ENCODE results near the gene TMEM120B. TPM values are rescaled to one million over a fixed set of nuclear protein-coding genes. Genes with fewer than 3 reads are reported as not detected.

Gene TMEM120B
- total RNA-seq, 1 donor from 2014 or later, result 18.4 TPM

DNA sequence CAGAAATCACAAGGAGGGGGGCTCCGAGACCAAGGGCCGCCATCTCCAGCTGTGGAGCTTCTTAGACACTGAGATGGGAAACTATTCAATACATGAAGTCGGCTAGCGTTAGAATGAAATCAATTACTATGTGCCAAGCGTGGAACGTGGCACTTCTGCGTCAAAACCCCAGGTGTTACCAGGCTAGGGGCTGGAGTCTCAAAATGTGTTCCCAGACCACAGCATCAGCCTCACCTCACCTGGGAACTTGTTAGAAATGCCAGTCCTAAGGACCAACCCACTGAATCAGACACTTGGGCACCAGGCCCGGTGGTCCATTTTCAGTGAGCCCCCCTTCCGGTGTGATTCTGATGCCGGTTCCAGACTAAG is 86.2 kb downstream of the TMEM120B start:
- Mint-ChIP-seq H3K4me1 (peaks cover 41% of the 10 kb centered on the region), H3K27ac (peak overlapping the region; percentile 88), H3K36me3 (ENCODE audit: low read depth) (peaks cover 44% of the 10 kb centered on the region), H3K27me3 (no peaks in the 10 kb centered on the region), H3K4me3 (peak overlapping the region; percentile 88), H3K9me3 (no peaks in the 10 kb centered on the region)
- intact Hi-C loops (cut with micrococcal nuclease), result loop anchor here (10.0 kb wide), 1 partner anchor 1264 kb away; the partner anchor contains the start of gene RNF10
- DNase-seq, result peak; percentile 63

DNA sequence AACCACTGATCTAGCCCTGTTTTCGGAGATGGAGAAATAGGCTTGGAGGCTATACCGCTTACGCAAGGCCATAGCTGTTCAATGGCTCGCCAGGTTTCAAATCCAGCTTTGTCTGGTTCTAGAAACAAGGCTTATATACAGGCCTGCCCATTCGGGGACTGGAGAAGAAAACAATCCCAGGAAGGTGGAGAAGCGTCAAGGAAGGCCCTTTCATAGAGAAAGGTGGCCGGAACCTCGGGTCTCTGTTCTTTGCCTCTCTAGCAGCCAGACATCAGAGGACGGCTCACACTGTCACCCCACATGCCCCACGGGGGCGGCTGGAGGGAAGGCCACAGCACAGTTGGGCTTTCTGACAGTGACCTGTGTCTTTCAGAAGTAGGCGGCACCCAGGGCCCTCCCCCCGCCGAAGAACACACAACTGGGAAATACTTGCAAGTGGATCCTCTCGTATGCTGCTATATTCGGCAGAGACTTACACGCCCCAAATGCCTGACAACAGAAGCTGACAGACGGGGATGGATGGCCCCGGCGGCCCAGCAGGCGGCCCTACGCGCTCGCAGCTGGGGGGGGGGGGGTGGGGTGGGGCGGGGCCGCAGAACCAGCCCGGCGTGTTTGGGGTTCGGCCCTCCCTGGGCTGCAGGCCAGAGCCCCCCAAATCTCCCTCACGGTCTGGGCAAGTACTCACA is 86.7 kb downstream of the TMEM120B start:
- intact Hi-C loops (cut with micrococcal nuclease), result loop anchor here (10.0 kb wide), 1 partner anchor 1264 kb away; the partner anchor contains the start of gene RNF10
- Mint-ChIP-seq H3K9me3 (no peaks in the 10 kb centered on the region), H3K27me3 (no peaks in the 10 kb centered on the region), H3K4me1 (peaks cover 40% of the 10 kb centered on the region), H3K27ac (peak overlapping the region; percentile 88), H3K36me3 (ENCODE audit: low read depth) (peaks cover 44% of the 10 kb centered on the region), H3K4me3 (peak overlapping the region; percentile 88)
- DNase-seq, result peak; percentile 87

DNA sequence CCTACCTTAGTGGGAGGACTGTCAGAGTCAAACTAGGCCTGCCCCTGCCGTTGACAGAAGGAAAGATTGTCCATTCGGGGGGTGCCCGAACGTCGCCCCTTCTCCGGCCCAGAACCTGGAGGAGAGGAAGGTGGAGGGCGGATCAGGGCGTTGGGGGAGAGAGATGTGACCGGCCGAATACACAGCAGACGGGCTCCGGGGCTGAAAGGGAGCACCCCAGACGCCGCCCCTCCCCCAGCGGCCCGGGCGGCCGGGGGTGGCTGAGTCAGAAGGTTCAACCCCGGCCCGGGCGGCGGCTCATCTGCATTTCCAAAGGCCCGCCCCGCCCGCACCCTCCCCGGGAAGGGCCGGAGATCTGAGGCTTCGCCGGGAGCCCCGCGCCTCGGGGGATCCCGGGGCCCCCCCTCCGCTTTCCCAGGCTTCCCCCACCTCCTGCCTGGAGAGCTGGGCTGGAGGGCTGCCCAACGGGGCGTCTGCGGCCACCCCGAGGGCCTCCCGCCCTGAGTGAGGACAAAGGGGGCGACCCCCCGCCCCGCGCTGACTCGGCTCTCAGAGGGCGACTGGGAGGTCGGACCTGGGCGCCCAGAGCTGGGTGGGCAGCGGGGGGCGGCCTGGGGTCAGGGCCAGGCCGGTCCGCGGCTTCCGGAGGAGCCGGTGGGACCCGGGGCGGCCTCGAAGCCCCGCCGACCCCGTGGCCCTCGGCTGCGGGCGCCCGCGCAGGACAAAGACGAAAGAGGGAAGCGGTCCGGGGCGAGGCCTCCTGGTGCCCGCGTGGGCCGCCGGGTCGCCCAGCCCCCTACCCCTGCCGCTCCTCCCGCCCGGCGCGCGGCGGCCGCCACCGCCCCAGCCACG is 87.5 kb downstream of the TMEM120B start:
- H3K27me3 Mint-ChIP-seq, result no peaks in the 10 kb centered on the region
- DNase-seq, result peak; percentile 94
- H3K27ac Mint-ChIP-seq, result peak overlapping the region; percentile 88
- no peaks in the 10 kb centered on the region for H3K9me3 Mint-ChIP-seq
- peak overlapping the region; percentile 88 for H3K4me3 Mint-ChIP-seq
- intact Hi-C loops (cut with micrococcal nuclease), result loop anchor here (1.0 to 10.0 kb wide), 4 partner anchors 12 to 1265 kb away; partner anchors contain the start of genes DIABLO and RNF10
- peaks cover 33% of the 10 kb centered on the region for H3K4me1 Mint-ChIP-seq
- peaks cover 44% of the 10 kb centered on the region for H3K36me3 Mint-ChIP-seq (ENCODE audit: low read depth)

DNA sequence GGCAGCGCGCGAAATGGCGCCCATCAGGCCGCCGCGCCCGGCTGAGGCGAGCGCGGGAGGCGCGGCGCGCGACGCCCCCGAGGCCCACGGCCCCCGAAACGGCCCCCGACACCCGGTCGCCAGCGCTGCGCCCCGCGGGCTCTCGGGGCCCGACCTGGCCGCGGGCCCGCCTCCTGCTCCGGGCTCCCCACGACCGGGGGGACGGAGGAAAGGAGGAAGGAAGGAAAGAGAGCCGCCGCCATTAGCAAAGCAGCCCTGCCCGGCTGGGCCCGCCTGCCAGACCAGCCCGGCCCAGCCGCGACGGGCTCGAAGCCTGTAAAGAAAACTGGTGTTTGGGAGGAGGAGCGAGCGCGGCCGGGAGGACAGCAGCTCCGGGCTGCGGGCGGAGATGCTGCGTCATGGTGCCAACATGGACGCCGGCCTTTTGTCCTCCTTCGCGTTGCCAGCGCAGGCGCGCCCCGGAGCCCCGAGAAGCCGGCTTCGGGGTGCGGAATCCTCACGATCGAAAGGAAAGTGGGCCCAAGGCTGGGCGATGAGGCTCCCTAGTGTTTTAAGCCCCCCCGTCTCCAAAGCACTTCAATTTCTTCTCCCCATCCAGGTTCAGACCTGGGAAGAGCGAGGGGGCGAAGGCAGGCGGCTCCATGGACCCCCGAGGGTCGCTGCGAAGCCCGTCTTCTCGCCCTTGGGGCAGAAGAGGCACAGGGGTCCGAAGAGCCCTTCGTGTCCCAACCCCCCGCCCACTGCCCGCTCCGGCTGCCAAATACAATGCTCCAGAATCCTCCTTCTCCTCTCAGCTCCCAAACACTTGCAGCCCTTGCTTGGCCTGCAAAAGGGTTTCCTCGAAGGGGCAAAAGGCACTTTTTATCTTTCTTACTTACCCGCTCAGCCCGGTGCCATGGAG is 88.4 kb downstream of the TMEM120B start:
- DNase-seq, result peak; percentile 91
- H3K4me1 Mint-ChIP-seq, result peaks cover 32% of the 10 kb centered on the region
- peak overlapping the region; percentile 100 for H3K27ac Mint-ChIP-seq
- H3K27me3 Mint-ChIP-seq, result no peaks in the 10 kb centered on the region
- H3K4me3 Mint-ChIP-seq, result peak overlapping the region; percentile 100
- no peaks in the 10 kb centered on the region for H3K9me3 Mint-ChIP-seq
- intact Hi-C loops (cut with micrococcal nuclease), result loop anchor here (1.0 to 10.0 kb wide), 3 partner anchors 11 to 426 kb away; partner anchors contain the start of gene DIABLO
- peaks cover 47% of the 10 kb centered on the region for H3K36me3 Mint-ChIP-seq (ENCODE audit: low read depth)

DNA sequence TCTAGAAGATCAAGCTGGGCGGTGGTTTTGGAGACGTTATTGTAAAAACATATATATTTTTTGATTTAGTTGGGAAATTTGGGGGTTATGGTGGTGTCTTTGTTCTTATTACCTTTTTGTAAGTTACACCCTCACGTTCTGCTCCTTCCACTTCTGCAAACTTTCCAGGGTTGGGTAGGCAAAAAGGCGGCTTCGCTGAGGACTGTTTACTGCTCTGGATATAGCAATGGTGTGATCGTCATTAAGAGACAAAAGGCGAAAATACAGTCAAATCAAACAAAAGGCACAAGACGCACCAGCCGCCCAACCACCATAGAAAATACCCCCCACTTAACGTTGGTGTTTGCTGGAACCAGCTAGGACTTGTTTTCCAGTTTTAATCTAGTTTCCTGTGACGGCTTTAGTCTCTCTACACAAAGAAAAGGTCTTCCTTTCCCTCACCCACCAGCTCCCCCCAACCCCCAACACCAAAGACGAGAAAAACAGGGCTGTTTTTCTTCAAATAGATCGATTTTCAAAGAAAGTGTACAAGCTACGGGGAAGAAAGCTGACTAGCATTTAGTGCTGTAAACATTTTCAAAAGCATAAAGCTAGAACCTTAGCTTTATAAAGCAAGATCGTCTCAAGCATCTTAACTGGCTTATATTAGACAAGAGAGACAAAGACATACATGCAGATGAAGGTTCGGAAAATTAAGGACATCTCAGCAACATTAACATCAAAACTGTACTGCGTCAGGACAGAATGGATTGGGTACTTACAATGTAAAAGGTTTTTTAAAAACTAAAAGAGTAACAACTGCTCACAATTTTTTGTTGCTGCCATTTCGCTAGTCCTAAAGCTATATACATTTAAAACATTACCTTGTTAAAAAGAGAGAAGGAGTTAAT is 89.3 kb downstream of the TMEM120B start:
- Mint-ChIP-seq H3K4me1 (peaks cover 38% of the 10 kb centered on the region), H3K4me3 (peak overlapping the region; percentile 100), H3K27me3 (no peaks in the 10 kb centered on the region), H3K36me3 (ENCODE audit: low read depth) (peaks cover 51% of the 10 kb centered on the region), H3K9me3 (no peaks in the 10 kb centered on the region), H3K27ac (peak overlapping the region; percentile 100)
- intact Hi-C loops (cut with micrococcal nuclease), result loop anchor here (1.0 to 10.0 kb wide), 4 partner anchors 8 to 725 kb away; partner anchors contain the start of genes DIABLO, KNTC1 and RSRC2
- DNase-seq, result peak; percentile 82

GRCh38 chr12:121802485-121802842 is 89.9 kb downstream of the TMEM120B start:
- Mint-ChIP-seq H3K4me1 (peaks cover 36% of the 10 kb centered on the region), H3K27ac (peak overlapping the region; percentile 100), H3K9me3 (no peaks in the 10 kb centered on the region), H3K36me3 (ENCODE audit: low read depth) (peaks cover 49% of the 10 kb centered on the region), H3K27me3 (no peaks in the 10 kb centered on the region), H3K4me3 (peak overlapping the region; percentile 100)
- no peak for DNase-seq
- intact Hi-C loops (cut with micrococcal nuclease), result loop anchor here (1.0 to 10.0 kb wide), 4 partner anchors 8 to 724 kb away; partner anchors contain the start of genes DIABLO, KNTC1 and RSRC2

GRCh38 chr12:121802843-121803698 is 90.5 kb downstream of the TMEM120B start:
- DNase-seq, result peak; percentile 96
- H3K27me3 Mint-ChIP-seq, result no peaks in the 10 kb centered on the region
- H3K4me1 Mint-ChIP-seq, result peaks cover 34% of the 10 kb centered on the region
- H3K36me3 Mint-ChIP-seq (ENCODE audit: low read depth), result peaks cover 48% of the 10 kb centered on the region
- H3K27ac Mint-ChIP-seq, result peak overlapping the region; percentile 100
- intact Hi-C loops (cut with micrococcal nuclease), result loop anchor here (1.0 to 10.0 kb wide), 4 partner anchors 9 to 724 kb away; partner anchors contain the start of genes DIABLO, KNTC1 and RSRC2
- peak overlapping the region; percentile 100 for H3K4me3 Mint-ChIP-seq
- no peaks in the 10 kb centered on the region for H3K9me3 Mint-ChIP-seq

GRCh38 chr12:121803861-121804416 is 91.4 kb downstream of the TMEM120B start, which contains the start of gene SETD1B:
TSS of gene SETD1B (plus strand) at chr12:121804009. CDS start at chr12:121804738, 729 bp downstream.
- peak; percentile 85 for DNase-seq
- H3K27me3 Mint-ChIP-seq, result no peaks in the 10 kb centered on the region
- peaks cover 29% of the 10 kb centered on the region for H3K4me1 Mint-ChIP-seq
- peak within 1 kb of the TSS; percentile 100 for H3K4me3 Mint-ChIP-seq
- intact Hi-C loops (cut with micrococcal nuclease), result loop anchor here (2.0 to 10.0 kb wide), 3 partner anchors 281 to 723 kb away; partner anchors contain the start of genes DIABLO, KNTC1 and RSRC2
- no peaks in the 10 kb centered on the region for H3K9me3 Mint-ChIP-seq
- H3K27ac Mint-ChIP-seq, result peak within 1 kb of the TSS; percentile 100
- H3K36me3 Mint-ChIP-seq (ENCODE audit: low read depth), result peaks cover 45% of the 10 kb centered on the region

- Mint-ChIP-seq H3K4me3 (peak overlapping the region; percentile 93), H3K4me1 (peaks cover 26% of the 10 kb centered on the region), H3K9me3 (no peaks in the 10 kb centered on the region), H3K36me3 (ENCODE audit: low read depth) (peaks cover 47% of the 10 kb centered on the region), H3K27ac (peak overlapping the region; percentile 97), H3K27me3 (no peaks in the 10 kb centered on the region)
- peak; percentile 82 for DNase-seq
- intact Hi-C loops (cut with micrococcal nuclease), result loop anchor here (5.0 to 10.0 kb wide), 2 partner anchors 280 to 423 kb away; partner anchors contain the start of gene DIABLO
These were observed 92.0 kb downstream of the TMEM120B start for GRCh38 chr12:121804417-121805111.

DNA sequence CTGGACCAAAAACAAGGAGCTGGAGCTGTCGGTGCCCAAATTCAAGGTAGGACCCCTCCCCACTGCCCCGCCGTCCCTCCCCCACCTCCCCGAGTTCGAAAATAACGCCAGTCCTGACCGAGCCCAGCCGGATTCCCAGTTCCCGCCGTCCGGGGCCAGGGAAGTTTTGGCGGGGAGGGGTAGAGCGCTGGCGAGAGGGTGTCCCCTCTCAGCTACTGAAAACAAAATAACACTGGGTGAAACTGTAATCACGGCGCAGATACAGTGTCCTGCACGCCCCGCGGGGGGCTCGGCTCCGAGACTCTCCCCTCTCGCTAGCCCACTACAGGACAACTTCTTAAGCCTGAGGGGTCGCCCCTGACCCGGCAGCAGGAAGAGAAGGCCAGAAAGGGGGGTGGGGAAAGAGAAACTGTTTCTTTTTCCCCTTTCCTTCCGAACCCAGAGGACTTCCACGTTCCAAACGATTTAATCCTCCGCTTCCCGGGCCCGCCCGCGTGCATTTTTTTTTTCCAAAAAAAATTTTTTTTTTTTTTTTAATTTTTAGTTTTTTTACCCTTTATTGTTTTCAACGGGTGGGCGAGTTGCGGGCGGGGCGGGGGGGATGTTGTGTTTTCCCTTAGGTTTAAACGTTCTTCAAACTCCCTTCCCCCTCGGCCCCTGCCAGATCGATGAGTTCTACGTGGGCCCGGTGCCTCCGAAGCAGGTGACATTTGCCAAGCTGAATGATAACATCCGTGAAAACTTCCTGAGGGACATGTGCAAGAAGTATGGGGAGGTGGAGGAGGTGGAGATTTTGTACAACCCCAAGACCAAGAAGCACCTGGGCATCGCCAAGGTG is 92.8 kb downstream of the TMEM120B start:
- peak overlapping the region; percentile 84 for H3K27ac Mint-ChIP-seq
- peak overlapping the region; percentile 93 for H3K4me3 Mint-ChIP-seq
- H3K27me3 Mint-ChIP-seq, result no peaks in the 10 kb centered on the region
- H3K4me1 Mint-ChIP-seq, result peaks cover 27% of the 10 kb centered on the region
- peaks cover 49% of the 10 kb centered on the region for H3K36me3 Mint-ChIP-seq (ENCODE audit: low read depth)
- intact Hi-C loops (cut with micrococcal nuclease), result loop anchor here (10.0 kb wide), 1 partner anchor 279 kb away; no protein-coding TSS in a partner anchor
- no peaks in the 10 kb centered on the region for H3K9me3 Mint-ChIP-seq
- peak; percentile 74 for DNase-seq

Measured in activated CD4-positive, alpha-beta T cell treated with anti-CD3 and anti-CD28 coated beads, Interleukin-2, amount 10 ng/mL, durations not matched to agents 24 days and 14 days (primary cell).